IMR-90 (cell line): ENCODE data around the gene SLC28A2.

Experiments used
- CHD1 ChIP-seq: IDR thresholded peaks from 2 replicates; pipeline ENCODE4 v1.6.1; 2012; ENCODE audit warnings: low read depth, low read length, improper control_type of control experiment
- CTCF ChIP-seq: conservative IDR thresholded peaks from 2 replicates; pipeline ENCODE4 v1.5.1; 2012; ENCODE audit warnings: mild to moderate bottlenecking, low read depth, low read length, improper control_type of control experiment
- FOS ChIP-seq: fragments of 150-350 bp; IDR thresholded peaks from 2 replicates; pipeline ENCODE4 v1.6.1; 2016; ENCODE audit warnings: low read depth, low read length
- POLR2A ChIP-seq: IDR thresholded peaks from 2 replicates; pipeline ENCODE4 v1.6.1; 2012; ENCODE audit warnings: mild to moderate bottlenecking, low read depth, low read length
- RCOR1 ChIP-seq: IDR thresholded peaks from 2 replicates; pipeline ENCODE4 v1.6.1; 2012; ENCODE audit warnings: mild to moderate bottlenecking, low read length, improper control_type of control experiment; ENCODE audit not compliant: insufficient replicate concordance
- RFX5 ChIP-seq: IDR thresholded peaks from 2 replicates; pipeline ENCODE4 v1.8.0; 2012; ENCODE audit warnings: low read depth, mild to moderate bottlenecking, low read length, moderate library complexity
- SMC3 ChIP-seq: fragments of 150-350 bp; IDR thresholded peaks from 2 replicates; pipeline ENCODE4 v1.6.1; 2016; ENCODE audit warnings: low read depth, mild to moderate bottlenecking, antibody characterized with exemption, low read length, moderate library complexity
- TF ChIP-seq, protein P1 (sequence below): fragments of 150-350 bp; IDR thresholded peaks from 2 replicates; pipeline ENCODE4 v1.6.1; 2017; ENCODE audit warnings: mild to moderate bottlenecking, antibody characterized with exemption, low read length, low read depth
- TF ChIP-seq, protein P2 (sequence below): fragments of 150-350 bp; IDR thresholded peaks from 2 replicates; pipeline ENCODE4 v1.6.1; 2016; ENCODE audit warnings: low read depth, mild to moderate bottlenecking, low read length, moderate library complexity, borderline replicate concordance

DNA sequence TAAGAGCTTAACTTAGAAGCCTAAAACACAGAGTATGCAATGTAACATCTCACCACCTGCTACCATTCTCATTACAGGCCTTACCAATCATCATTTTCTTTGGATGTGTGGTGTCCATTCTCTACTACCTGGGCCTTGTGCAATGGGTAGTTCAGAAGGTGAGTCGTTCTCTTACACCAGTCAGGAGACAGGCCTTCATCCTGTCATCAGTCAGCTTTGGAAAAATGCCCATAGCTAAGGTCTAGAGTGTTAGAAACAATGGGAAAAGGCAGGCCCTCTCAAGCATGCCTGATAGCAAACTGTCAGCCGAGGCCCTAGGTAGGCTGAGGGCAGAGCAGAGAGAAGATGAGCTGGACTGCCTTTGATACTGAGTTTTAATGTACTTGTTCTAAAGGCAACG is 13.5 kb downstream of the SLC28A2 start:
- TF ChIP-seq POLR2A (no peak), CTCF (no peak), RFX5 (no peak), SMC3 (no peak), FOS (no peak), CHD1 (no peak), RCOR1 (no peak)
- TF ChIP-seq, protein P1, sequence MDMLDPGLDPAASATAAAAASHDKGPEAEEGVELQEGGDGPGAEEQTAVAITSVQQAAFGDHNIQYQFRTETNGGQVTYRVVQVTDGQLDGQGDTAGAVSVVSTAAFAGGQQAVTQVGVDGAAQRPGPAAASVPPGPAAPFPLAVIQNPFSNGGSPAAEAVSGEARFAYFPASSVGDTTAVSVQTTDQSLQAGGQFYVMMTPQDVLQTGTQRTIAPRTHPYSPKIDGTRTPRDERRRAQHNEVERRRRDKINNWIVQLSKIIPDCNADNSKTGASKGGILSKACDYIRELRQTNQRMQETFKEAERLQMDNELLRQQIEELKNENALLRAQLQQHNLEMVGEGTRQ = no peak
- TF ChIP-seq, protein P2, sequence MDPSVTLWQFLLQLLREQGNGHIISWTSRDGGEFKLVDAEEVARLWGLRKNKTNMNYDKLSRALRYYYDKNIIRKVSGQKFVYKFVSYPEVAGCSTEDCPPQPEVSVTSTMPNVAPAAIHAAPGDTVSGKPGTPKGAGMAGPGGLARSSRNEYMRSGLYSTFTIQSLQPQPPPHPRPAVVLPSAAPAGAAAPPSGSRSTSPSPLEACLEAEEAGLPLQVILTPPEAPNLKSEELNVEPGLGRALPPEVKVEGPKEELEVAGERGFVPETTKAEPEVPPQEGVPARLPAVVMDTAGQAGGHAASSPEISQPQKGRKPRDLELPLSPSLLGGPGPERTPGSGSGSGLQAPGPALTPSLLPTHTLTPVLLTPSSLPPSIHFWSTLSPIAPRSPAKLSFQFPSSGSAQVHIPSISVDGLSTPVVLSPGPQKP = no peak
